AG08395 (cell line): ENCODE results near the gene ZFAND4.
"Not testable (repeated sequence)": the region's sequence is repeated elsewhere in the genome, so short reads cannot be mapped to it uniquely, and the experiment has no call there.

Experiments
- DNase-seq: peaks from one replicate; pipeline ENCODE4 v3.0.0; 2012; ENCODE audit warnings: mixed read lengths, low spot score

The ZFAND4 gene

DNA sequence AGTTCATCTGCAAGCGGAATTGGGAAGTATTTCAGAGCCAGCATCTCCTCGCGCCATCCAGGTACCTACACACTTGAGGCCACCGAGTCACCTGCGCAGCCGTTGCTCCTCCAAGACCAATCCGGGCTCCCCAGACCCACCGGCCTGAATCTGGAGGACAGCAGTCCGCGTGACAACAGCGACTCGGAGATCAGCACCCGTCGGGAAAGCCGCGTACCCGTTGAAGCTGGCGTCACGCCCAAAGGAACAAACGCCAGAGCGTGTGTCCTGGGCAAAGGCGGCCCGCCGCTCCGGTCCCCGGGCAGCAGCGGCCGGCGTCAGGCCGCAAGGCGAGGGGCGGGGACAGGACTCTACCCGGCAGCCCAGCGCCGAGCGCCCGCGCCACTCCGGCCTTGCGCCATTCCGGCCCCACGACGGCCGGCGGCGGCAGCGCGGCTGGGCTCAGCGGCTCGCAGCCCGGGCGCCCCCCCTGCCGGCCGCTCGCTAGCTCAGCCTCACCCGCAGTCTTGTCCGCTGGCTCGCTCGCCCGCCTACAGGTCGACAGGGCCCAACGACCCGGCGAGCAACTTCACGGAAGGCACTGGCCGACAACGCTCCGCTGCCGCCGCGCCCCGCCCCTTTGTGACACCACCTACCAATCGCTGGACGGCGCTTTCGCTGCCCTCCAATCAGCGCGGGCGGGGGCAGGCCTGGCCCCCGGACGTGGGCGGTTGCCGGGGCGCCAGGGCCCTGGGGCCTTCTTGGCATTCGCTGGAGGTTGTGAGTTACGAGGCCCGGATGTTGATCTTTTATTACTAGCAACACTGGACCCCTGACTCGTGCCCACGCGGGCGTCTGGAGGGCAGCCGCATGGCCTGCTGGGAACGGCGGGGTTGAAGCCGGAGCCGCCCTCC lies at the start of gene ZFAND4:
ZFAND4 (minus strand) TSS at position 592 of the 893 bp plus-strand sequence. CDS start 9,047 bp downstream, outside the sequence.
- peak; percentile 98 for DNase-seq

DNA sequence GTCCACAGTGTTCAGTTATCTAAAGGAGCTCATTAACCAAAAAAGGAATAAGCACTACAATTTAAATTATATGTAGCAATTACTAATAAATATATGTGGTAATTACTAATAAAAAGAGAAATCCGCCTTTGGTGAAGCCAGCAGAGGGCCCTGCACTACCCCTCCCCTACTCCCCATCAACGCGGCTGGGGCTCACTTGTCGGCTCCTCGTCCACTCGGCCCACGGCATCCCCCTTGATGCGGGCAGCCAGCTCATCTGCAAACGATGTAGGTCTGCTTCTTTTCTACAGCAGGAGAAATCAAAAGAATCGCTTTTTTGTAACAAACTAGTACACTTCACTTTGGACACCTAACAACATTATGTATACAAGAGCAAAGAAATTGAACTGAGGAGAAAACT lies 48.9 kb upstream of the ZFAND4 start:
- DNase-seq = not testable (repeated sequence)

DNA sequence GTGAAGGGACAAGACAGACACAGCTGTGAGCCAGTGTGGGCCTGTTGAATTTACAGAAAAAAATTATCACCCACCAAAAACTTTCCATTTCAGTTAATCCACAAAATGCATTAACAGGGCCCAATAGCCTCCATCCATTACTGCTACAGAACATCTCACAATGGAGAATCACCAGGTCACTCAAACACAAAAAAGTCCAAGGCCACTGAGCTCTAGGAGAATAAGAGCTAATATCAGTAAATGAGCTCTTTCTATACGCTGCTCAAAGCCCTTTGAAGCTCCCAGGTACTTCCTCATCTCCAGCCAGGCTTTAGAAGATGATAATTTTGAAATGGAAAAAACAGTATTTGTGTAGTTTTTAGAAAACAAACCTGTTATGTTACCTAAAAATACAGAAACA lies 45.1 kb upstream of the ZFAND4 start:
- not testable (repeated sequence) for DNase-seq

DNA sequence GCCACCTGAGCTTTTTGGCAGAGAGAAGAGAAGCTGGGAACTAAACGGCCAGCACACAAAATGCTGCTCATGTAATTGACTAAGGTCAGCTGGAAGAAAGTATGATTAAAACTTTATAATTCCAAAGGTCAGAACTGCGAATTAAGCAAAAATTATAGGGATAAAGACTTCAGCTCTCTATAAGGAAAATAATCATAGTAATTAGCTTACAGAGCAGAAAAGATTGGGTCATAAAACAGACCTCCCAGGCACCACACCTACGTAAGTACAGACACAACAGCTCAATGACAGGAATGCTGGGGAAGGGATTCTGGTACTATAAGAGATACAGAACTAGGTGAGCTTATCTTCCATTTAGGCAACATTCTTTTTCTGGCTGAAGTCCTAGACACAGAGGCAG lies 44.5 kb upstream of the ZFAND4 start:
- DNase-seq = not testable (repeated sequence)

DNA sequence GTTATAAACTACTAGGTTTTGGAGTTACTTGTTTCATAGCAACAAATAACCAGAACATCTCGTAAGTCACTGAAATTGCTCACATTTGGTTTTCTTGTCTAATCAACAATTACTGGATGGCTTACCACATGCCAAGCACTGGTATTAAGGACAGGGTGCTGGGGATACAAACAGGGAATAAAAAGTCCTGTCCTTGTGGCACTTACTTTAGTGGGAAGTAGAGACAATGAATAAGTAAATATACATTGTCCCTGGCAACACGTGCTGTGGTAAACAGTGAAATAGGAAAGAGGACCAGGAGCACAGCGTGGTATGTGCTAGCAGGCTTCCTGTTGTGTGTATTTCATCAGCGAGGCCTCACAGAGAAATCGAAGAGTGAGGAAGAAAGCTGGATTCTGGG lies 38.7 kb upstream of the ZFAND4 start:
- DNase-seq = not testable (repeated sequence)

DNA sequence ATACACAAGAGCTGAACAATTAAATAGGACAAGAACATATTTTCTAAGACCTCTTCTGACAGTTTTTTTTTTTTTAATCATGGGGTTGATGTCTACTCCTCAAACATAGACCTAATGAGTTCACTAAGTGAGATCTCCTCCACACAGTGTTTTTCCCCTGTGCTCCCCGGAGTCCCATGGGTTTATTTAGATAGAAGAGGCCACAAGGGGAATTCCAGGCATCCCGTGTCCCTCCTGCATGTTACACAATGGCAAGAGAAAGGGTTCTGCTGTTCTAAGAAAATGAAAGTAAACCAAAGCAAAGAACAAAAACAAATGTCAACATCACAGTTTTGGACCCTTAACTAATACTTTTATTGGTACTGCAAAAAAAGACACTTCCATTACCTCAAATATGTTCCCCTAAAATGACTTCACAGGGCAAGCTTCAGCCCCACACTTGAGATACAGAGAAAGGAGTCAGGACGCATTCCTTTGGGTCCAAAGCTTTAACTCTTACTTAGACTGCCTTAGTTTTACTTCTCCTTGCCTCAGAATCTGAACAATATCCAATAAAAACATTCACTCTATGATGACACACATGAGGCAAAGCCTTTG lies 37.7 kb upstream of the ZFAND4 start:
- DNase-seq = not testable (repeated sequence)

DNA sequence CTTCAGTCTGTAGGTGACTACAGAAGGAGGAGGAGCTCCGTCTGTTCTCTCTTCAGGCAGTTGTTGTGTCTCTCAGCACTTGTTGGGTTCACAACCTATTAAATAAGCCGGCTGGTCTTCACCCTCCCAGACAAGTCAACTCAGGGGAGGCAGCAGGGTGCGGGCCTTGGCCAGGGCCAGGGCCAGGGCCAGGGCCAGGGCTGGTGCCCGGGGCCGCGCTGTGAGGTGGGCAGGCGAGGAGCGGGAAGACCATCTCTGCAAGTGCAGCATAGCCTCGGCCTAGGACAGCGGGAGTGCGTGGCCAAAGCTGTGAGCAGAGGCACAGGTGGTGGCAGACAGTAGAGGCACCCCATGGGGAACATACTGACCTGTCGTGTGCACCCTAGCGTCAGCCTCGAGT lies 5.9 kb upstream of the ZFAND4 start:
- DNase-seq = not testable (repeated sequence)

DNA sequence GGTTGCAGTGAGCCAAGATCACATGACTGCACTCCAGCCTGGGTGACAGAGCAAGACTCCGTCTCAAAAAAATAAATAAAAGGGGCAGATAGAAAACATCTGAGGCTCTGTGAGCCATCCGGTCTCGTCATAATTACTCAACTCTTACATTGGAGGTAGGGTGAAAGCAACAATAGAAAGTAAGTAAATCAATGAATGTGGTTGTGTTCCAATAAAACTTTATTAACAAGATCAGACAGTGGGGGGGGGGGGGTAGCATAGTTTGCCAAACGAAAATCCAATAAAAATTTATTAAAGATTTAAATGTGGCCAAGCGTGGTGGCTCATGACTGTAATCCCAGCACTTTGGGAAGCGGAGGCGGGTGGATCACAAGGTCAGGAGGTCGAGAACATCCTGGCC lies 2.8 kb upstream of the ZFAND4 start:
- no peak for DNase-seq

DNA sequence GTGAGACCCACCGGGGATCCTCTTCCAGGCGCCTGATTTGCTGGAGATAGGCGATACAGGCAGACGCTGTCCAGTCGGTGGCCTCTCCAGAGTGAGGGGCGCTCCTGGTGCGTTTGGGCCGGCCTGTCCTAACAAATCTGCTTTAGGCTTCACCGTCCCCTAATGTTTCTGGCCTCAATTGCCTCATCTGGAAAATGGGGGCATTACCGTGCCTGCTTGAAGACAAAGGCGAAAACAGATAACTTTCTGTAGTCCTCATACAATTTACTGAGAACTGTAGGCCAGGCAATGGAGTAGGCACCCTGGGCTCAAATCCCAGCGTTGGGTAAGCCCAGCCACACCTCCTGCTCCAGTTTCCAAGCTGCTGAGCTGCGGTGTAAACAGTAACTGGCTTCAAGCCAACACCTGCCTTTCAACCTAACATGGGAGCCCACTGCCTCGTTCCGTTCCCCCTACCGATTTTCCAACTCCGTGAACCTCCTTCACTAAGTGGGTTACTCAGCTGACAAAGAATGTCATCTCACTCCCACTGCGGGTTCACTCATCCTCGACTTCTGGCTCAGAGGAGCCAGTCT lies 589 bp upstream of the ZFAND4 start:
- no peak for DNase-seq

DNA sequence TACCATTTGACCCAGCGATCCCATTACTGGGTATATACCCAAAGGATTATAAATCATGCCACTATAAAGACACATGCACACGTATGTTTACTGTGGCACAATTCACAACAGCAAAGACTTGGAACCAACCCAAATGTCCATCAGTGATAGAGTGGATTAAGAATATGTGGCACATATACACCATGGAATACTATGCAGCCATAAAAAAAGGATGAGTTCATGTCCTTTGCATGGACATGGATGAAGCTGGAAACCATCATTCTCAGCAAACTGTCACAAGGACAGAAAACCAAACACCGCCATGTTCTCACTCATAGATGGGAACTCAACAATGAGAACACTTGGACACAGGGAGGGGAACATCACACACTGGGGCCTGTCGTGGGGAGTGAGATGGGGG lies 1.3 kb downstream of the ZFAND4 start:
- not testable (repeated sequence) for DNase-seq

DNA sequence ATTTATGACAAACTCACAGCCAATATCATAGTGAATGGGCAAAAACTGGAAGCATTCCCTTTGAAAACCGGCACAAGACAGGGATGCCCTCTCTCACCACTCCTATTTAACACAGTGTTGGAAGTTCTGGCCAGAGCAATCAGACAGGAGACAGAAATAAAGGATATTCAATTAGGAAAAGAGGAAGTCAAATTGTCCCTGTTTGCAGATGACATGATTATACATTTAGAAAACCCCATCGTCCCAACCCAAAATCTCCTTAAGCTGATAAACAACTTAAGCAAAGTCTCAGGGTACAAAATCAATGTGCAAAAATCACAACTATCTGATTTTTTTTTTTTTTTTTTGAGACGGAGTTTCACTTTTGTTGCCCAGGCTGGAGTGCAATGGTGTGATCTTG lies 2.7 kb downstream of the ZFAND4 start:
- DNase-seq = not testable (repeated sequence)

DNA sequence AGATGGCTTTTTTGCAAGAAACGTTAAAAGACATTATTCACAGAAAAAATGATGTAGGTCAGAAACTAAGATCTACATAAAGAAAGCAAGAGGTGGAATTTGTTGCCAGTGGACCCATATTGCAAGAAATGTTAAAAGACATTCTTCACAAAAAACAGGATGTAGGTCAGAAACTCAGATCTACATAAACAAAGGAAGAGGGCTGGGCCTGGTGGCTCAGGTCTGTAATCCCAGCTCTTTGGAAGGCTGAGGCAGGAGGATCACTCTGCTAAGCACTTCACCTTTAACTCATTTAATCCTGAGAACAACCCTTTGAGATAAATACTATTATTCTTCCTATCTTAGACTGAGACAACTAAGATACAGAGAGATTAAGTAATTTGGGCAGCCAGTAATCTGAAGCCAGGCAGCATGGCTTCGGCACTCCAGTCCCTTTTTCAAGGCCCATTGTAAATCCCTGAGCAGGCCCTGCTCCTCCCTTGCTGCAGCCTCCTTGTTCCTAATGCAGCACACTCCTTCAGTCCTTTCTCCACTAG lies 11.6 kb downstream of the ZFAND4 start:
- no peak for DNase-seq

DNA sequence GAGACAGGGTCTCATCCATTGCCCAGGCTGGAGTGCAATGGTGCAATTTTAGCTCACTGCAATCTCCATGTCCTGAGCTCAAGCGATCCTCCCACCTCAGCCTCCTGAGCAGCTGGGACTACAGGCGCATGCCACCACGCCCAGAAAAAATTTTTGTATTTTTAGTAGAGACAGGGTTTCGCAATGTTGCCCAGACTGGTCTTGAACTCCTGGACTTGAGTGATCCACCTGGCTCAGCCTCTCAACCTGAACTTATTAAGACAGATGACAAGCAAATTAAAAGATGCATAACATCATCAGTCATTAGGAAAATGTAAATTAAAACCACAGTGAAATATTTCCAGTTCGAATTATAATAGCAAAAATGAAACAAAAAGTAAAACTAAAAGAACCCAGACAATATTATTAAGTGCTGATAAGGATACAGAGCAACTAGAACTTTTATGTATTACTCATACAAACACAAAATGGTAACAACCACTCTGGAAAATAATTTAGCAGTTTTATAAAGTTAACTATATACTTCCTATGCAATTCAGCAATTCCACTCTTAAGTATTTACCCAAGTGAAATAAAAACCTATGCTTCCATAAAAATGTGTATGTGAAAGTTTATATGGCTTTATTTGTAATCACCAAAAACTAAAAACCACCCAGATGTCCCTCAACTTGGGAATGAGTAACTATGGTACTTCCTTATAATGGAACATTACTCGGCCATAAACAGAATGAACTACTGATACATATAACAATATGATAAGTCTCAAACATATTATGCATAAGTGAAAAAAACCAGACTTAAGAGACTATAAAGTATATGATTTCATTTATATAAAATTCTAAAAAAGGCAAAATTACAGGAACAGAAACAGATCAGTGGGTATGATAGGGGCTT lies 15.3 kb downstream of the ZFAND4 start:
- DNase-seq = no peak

DNA sequence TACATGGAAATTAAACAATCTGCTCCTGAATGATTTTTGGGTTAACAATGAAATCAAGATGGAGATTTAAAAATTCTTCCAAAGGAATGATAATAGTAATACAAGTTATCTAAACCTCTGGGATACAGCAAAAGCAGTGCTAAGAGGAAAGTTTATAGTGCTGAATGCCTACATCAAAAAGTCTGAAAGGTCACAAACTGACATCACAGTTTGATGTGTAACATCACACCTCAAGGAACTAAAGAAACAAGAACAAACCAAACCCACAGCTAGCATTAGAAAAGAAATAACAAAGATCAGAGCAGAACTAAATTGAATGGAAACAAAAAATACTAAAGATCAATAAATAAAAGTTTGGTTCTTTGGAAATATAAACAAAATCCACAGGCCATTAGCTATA lies 17.4 kb downstream of the ZFAND4 start:
- no peak for DNase-seq

DNA sequence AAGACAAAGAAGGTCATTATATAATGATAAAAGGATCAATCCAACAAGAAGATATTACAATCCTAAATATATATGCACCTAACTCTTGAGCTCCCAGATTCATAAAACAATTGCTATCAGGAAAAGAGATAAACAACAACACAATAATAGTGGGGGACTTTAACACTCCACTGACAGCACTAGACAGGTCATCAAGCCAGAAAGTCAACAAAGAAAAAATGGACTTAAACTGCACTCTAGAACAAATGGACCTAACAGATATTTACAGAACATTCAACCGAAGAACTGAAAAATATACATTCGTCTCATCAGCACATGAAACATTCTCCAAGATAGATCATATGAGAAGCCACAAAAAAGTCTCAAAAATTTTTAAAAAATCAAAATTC lies 17.8 kb downstream of the ZFAND4 start:
- not testable (repeated sequence) for DNase-seq

DNA sequence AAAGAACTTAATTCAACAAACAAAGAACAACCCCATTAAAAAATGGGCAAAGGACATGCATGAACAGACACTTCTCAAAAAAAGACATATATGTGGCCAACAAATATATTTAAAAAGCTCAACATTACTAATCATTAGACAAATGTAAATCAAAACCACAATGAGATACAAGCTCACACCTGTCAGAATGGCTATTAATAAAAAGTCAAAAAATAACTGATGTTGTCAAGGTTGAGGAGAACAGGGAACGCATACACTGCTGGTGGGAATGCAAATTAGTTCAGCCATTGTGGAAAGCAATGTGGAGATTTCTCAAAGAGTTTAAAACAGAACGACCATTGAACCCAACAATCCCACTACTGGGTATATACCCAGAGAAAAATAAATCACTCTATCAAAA lies 19.1 kb downstream of the ZFAND4 start:
- no peak for DNase-seq

DNA sequence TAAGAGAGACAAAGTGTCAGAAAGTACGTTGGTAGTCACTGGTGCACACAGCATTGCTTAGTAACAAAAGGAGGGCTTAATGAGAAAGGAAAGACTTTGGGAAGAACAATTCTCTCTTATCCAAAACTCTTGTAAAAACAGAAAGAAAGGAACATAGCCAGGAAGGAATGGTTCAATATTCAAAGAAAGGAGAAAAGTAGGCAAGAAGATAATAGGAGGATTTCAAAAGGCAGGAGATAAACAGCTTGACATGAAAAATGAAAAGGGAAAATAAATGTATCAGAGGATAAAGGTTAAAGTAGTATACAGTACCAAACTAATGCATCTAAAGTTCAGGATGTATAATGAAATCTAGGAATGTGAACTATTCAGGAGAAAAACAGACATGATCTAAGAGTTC lies 20.1 kb downstream of the ZFAND4 start:
- DNase-seq = no peak

DNA sequence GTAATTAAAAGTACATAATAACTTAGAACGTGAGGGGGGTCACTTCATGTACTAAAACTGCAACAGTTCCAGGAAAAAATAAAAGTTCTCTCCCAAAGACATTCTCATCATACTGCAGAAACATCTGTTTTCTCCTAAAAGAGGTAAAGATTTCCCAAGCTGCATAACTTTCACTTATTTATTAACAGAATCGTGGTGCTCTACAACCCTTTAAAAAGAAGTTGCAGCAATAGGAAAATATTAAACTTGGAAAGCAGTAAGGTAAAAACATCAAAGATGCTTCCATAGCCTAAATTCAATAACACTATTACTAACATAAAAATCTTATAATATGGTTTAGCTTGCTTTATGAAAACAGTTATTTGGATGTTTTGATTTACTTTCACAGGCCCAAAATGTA lies 23.3 kb downstream of the ZFAND4 start:
- no peak for DNase-seq

DNA sequence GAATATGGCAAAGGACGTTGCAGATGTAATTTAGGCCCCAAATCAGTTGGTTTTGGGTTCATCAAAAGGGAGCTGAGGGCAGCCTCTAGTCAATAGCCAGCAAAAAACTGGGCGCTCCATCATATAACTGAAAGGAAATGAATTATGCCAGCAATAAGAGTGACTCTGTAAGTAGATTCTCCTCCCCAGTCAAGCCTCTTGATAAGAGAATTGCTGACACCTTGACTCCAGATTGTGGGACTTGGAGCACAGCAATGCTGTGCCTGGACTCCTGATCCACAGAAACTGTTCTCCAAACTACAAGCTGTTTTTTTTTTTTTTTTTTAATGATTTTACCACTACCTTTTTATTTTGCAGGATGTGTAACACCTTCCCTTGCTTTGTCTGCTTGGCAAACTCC lies 25.5 kb downstream of the ZFAND4 start:
- DNase-seq = no peak

DNA sequence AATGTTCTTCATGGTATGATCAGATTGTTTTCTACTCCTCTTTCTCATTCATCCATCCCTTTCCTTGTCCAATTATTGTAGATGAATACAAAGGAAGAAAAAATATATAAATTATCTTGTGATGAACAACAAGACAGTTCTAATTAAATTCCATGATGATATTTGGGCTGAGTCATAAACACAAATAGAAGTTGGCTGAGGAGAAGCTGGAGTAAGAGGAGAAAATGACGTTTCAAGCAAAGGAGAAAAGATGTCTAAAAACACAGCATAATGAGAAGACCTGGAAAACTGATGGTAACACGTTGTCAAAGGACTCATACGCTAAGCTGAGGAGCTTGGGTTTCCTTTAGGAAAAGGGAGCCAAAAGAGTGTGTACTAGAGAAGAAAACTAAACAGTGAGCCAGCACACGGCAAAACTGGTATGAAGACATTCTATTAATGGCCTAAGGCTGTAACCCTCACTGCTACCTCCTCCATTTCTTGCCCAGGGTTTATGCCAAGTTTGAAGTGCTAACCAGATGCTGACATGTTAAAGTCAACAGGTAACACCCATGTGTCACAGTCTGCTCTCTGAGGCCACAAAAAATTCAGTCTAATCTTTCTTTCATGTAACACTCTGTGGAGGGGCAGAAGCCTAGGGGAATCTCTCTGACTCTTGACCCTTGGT lies 26.1 kb downstream of the ZFAND4 start:
- no peak for DNase-seq

DNA sequence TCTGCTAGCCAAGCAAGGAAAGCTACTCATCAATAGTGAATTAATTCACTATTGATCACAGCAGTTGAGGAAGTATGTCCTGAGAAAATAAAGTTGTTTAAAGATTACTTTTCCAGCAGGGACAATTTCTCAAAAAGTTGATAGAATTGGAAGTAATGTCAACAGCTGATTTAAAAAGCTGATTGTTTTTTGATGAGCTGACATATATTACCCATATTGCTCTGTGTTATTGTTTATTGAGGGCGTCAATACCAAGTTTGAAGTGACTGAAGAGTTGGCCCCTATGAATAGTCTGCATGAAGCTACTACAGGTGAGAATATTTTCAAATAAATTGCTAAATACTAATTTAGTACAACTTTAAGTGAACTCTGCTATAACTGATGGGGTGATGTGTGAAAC lies 28.0 kb downstream of the ZFAND4 start:
- DNase-seq = no peak
